Measurements from ENCODE around the gene RAB6C.
"Not testable (repeated sequence)": the region's sequence is repeated elsewhere in the genome, so short reads cannot be mapped to it uniquely, and the experiment has no call there.

RAB6C gene

DNA sequence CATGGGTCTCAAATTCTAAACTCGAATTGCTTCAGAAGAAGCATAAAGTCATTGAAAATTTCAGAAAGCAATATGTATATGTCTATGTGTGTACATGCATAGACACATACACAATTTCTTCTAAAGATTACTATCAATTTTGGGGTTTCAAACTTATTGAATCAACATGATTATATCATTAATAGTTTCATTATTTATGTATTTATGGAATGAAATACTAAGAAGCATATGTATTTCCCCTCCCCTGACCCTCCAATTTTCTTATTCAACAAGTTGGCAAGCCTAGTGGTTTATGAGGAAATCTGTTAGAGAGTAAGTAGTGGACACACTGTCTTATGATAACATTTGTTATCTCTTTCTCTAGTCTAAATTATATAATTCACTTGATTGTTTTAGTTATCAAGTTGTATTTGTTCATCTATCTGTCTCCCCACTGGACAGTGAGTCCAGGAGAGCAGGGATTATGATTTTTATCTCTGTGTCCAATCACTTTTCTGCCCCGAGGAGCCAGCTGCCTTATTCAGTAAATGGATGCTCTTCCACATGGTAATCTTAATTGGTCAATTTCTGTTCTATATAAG, 17.3 kb downstream of the RAB6C start:
- not testable (repeated sequence) for DNase-seq (ENCODE audit: low read depth)

GRCh38 chr2:129998771-129999170, 19.3 kb downstream of the RAB6C start:
- not testable (repeated sequence) for DNase-seq (ENCODE audit: low read depth)

DNA sequence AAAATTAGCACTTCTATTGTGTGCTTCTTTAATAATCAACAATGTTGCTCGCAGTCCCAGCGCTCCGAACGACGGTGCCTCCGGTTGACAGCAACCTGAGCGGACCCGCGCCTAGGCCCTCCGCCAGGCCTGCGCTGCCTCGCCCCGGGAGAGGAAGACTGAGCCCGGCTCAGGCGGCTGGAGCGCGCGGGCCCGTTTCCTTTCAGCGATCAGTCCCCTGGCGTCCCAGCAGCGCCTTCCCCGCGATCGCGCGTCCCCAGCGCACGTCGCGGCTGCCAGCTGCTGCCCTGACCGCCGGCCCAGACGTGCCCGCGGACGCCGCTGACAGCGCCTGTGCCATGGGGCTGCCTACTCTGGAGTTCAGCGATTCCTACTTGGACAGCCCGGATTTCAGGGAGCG, 26.4 kb downstream of the RAB6C start:
- not testable (repeated sequence) for DNase-seq (ENCODE audit: low read depth)

DNA sequence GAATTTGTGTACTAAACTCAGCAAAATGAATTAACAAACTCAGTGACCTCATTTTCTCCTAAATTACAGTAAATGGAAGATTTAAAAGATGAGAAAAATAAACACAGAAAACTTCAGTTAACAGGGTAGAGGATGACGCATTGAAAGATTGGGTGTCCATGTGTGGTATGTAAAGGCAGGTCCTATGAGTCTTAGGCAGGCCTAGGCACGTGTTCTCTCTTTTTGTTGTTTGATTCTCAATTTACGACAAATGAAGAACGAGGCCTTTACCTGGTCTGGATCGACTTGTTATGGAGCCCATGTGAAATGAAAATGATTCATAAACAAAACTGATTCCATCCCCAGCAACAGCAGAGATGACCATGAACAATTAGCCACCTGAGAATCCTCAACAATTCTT, 37.2 kb downstream of the RAB6C start:
- not testable (repeated sequence) for DNase-seq (ENCODE audit: low read depth)

DNA sequence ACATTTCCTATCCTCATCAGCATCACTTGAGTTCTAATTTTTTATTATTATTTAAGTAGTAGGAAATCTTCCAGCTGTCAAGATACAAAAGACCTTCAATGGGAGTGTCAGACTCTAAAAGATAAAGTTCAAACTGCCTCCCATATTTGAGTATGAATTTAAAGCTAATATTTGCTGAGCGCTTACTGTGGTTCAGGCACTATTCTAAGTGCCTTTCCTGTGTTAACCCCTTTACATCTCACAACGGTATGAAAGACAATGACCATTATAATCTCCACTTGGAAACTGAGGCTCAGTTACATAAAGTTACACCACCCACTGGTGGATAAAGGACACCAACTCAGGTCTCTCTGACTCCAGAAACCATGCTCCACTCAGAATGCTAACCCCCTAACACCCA, 39.9 kb downstream of the RAB6C start:
- DNase-seq (ENCODE audit: low read depth) = no peak

DNA sequence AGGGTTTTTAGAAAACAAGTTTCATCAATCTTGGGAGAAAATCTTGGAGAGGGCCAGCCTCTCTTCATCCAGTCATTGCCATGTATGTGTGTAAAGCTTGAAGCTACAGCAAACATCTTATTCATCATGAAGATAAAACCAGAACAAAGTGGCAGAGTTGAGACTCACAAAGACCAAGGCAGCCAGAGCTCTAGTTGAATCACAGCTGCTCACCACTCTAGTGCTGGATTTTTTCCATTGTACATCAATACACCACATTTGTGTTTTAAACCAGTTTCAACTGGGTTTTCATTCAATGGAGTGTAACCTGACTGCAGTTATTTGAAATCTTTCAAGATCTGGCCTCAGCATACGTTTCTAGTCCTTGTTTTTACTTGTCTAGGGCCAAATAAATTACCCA, 40.6 kb downstream of the RAB6C start:
- not testable (repeated sequence) for DNase-seq (ENCODE audit: low read depth)

- DNase-seq (ENCODE audit: low read depth) = not testable (repeated sequence)
Measured at GRCh38 chr2:130025931-130026330, 46.5 kb downstream of the RAB6C start.

Data from activated T-cell treated with anti-CD3 and anti-CD28 coated beads for 24 hours (primary cell).